Liver (tissue), 9 donors: Measurements from ENCODE around the gene TNC. TPM values are rescaled to one million over a fixed set of nuclear protein-coding genes. Genes with fewer than 3 reads are reported as not detected.

ENCODE experiments used
- DNase-seq: peaks from one replicate; pipeline ENCODE4 v3.0.0-alpha.2; 2017; ENCODE audit warnings: low spot score
- H3K27ac ChIP-seq, 2 donors: one replicate each; pipeline ENCODE4 v1.7.0; 2013; ENCODE audit warnings: inconsistent platforms in 2 of 2, low read length in 2 of 2, control low read depth in 1 of 2, low read depth in 1 of 2, mild to moderate bottlenecking in 1 of 2
- H3K27me3 ChIP-seq, 4 donors: one replicate each; pipeline versions ENCODE4 v1.6.1 to v1.7.0; 2013; ENCODE audit warnings: low read length in 3 of 4, inconsistent platforms in 1 of 4, mild to moderate bottlenecking in 1 of 4, moderate library complexity in 1 of 4; ENCODE audit not compliant: control insufficient read depth in 4 of 4, insufficient read depth in 4 of 4
- H3K36me3 ChIP-seq, 4 donors: one replicate each; pipeline versions ENCODE4 v1.6.1 to v1.7.0; 2013; ENCODE audit warnings: low read length in 3 of 4, mild to moderate bottlenecking in 3 of 4, low read depth in 1 of 4, moderate library complexity in 1 of 4; ENCODE audit not compliant: control insufficient read depth in 4 of 4, insufficient read depth in 3 of 4
- H3K4me1 ChIP-seq, 4 donors: one replicate each; pipeline versions ENCODE4 v1.6.1 to v1.7.0; 2013; ENCODE audit warnings: low read length in 3 of 4, mild to moderate bottlenecking in 3 of 4, moderate library complexity in 1 of 4; ENCODE audit not compliant: control insufficient read depth in 4 of 4, insufficient read depth in 4 of 4
- H3K4me3 ChIP-seq, 3 donors: one replicate each; pipeline versions ENCODE4 v1.6.1 to v1.7.0; 2013; ENCODE audit warnings: low read length in 3 of 3, control low read depth in 1 of 3, low read depth in 1 of 3, mild to moderate bottlenecking in 1 of 3
- H3K9ac ChIP-seq, 2 donors: one replicate each; pipeline ENCODE4 v1.7.0; 2013; ENCODE audit warnings: low read length in 2 of 2, mild to moderate bottlenecking in 2 of 2, moderate library complexity in 2 of 2, control low read depth in 1 of 2, low read depth in 1 of 2
- H3K9me3 ChIP-seq, 4 donors: one replicate each; pipeline versions ENCODE4 v1.6.1 to v1.7.0; 2013; ENCODE audit warnings: low read length in 3 of 4; ENCODE audit not compliant: control insufficient read depth in 4 of 4
- ATF3 ChIP-seq: IDR thresholded peaks from 2 replicates; pipeline ENCODE4 v1.6.1; 2016; ENCODE audit warnings: antibody characterized with exemption
- CTCF ChIP-seq: fragments of 150-350 bp; IDR thresholded peaks from 2 replicates; pipeline ENCODE4 v1.5.1; 2017; ENCODE audit warnings: improper control_type of control experiment, low read depth, low read length; ENCODE audit not compliant: missing input control
- EGR1 ChIP-seq, 2 donors: IDR thresholded peaks; 2 replicates each; pipeline ENCODE4 v1.6.1; 2016 to 2018; ENCODE audit warnings: antibody characterized with exemption in 2 of 2, low read depth in 2 of 2
- FOXA1 ChIP-seq: IDR thresholded peaks from 2 replicates; pipeline ENCODE4 v1.6.1; 2016; ENCODE audit warnings: antibody characterized with exemption
- FOXA2 ChIP-seq: IDR thresholded peaks from 2 replicates; pipeline ENCODE4 v1.6.1; 2016; ENCODE audit warnings: antibody characterized with exemption
- GABPA ChIP-seq, 2 donors: IDR thresholded peaks in 1 of 2; conservative IDR thresholded peaks in 1 of 2; 2 replicates each; pipeline ENCODE4 v1.6.1; 2016; ENCODE audit warnings: antibody characterized with exemption in 2 of 2, mild to moderate bottlenecking in 1 of 2, moderate library complexity in 1 of 2
- HNF4A ChIP-seq, 2 donors: conservative IDR thresholded peaks; 2 replicates each; pipeline ENCODE4 v1.6.1; 2016; ENCODE audit warnings: antibody characterized with exemption in 2 of 2, mild to moderate bottlenecking in 2 of 2
- HNF4G ChIP-seq: IDR thresholded peaks from 2 replicates; pipeline ENCODE4 v1.6.1; 2016; ENCODE audit warnings: antibody characterized with exemption
- JUND ChIP-seq, 2 donors: IDR thresholded peaks; 2 replicates each; pipeline ENCODE4 v1.6.1; 2016; ENCODE audit warnings: antibody characterized with exemption in 2 of 2
- MAX ChIP-seq: IDR thresholded peaks from 2 replicates; pipeline ENCODE4 v1.6.1; 2016; ENCODE audit warnings: antibody characterized with exemption
- NR2F2 ChIP-seq: IDR thresholded peaks from 2 replicates; pipeline ENCODE4 v1.6.1; 2016; ENCODE audit warnings: antibody characterized with exemption
- RAD21 ChIP-seq, 2 donors: IDR thresholded peaks; 2 replicates each; pipeline ENCODE4 v1.6.1; 2016; ENCODE audit warnings: antibody characterized with exemption in 2 of 2, mild to moderate bottlenecking in 2 of 2
- REST ChIP-seq: IDR thresholded peaks from 2 replicates; pipeline ENCODE4 v1.6.1; 2016; ENCODE audit warnings: antibody characterized with exemption, mild to moderate bottlenecking
- RXRA ChIP-seq, 2 donors: IDR thresholded peaks; 2 replicates each; pipeline ENCODE4 v1.6.1; 2017 to 2018; ENCODE audit warnings: antibody characterized with exemption in 2 of 2, mild to moderate bottlenecking in 1 of 2
- SP1 ChIP-seq: IDR thresholded peaks from 2 replicates; pipeline ENCODE4 v1.6.1; 2018; ENCODE audit warnings: antibody characterized with exemption, mild to moderate bottlenecking
- TAF1 ChIP-seq: conservative IDR thresholded peaks from 2 replicates; pipeline ENCODE4 v1.6.1; 2016; ENCODE audit warnings: antibody characterized with exemption, mild to moderate bottlenecking
- YY1 ChIP-seq: IDR thresholded peaks from 2 replicates; pipeline ENCODE4 v1.6.1; 2016; ENCODE audit warnings: antibody characterized with exemption, mild to moderate bottlenecking
- ZBTB33 ChIP-seq: IDR thresholded peaks from 2 replicates; pipeline ENCODE4 v1.6.1; 2016; ENCODE audit warnings: antibody characterized with exemption
- whole genome bisulfite sequencing: extraction: QIAGEN DNeasy Blood & Tissue Kit; methylation state at CpG from one replicate; pipeline ENCODE4 v1.1.7; 2013; 5-methylcytosine and 5-hydroxymethylcytosine counted together
- polyA plus RNA-seq, 2 donors: library from polyadenylated mRNA; stranded (reverse) in 1 of 2; unstranded in 1 of 2; fragments of 200-250 nt in 1 of 2; fragments of >200 nt in 1 of 2; fragmentation: Nextera tagmentation in 1 of 2; extraction: Ambion mirVana in 1 of 2; gene quantifications; one replicate each; pipeline versions ENCODE4 v1.2.1 to v1.2.3, GENCODE V29; 2013 to 2015
- total RNA-seq, 2 donors: library from RNA; depleted of rRNA; stranded (reverse); fragments of >200 nt; gene quantifications; one replicate each; pipeline ENCODE4 v1.2.3, GENCODE V29; 2014
- donor health status: healthy.
- donor health status: healthy.
- donor health status: healthy.
- donor health status: healthy.
- donor health status: healthy.

Gene TNC
- total and polyA plus RNA-seq, 4 donors, result 0.19 to 6.3 (median 1.8) TPM

GRCh38 chr9:115018547-115019435, 99.2 kb downstream of the TNC start:
- Histone ChIP-seq H3K4me3 (no peak overlapping the region), H3K27me3 (no peaks in the 10 kb centered on the region), H3K9me3 (no peaks in the 10 kb centered on the region), H3K36me3 (no peaks in the 10 kb centered on the region), H3K27ac (no peak overlapping the region), H3K4me1 (no peaks in the 10 kb centered on the region), H3K9ac (no peak overlapping the region)
- TF ChIP-seq YY1, result no peak
- TF ChIP-seq HNF4G, result no peak
- TF ChIP-seq RAD21 (IDR thresholded peaks at IDR 0.05), result no peak
- TF ChIP-seq FOXA2, result no peak
- TF ChIP-seq TAF1, result no peak
- no peak for TF ChIP-seq REST
- TF ChIP-seq NR2F2, result no peak
- TF ChIP-seq HNF4A (conservative IDR thresholded peaks at IDR 0.05), result no peak
- TF ChIP-seq JUND (IDR thresholded peaks at IDR 0.05), result no peak
- TF ChIP-seq SP1, result no peak
- no peak for TF ChIP-seq ZBTB33
- TF ChIP-seq GABPA (IDR thresholded peaks at IDR 0.05 in 1 of 2, conservative IDR thresholded peaks at IDR 0.05 in 1 of 2), result no peak
- no peak for TF ChIP-seq RXRA (IDR thresholded peaks at IDR 0.05)
- TF ChIP-seq FOXA1, result no peak
- TF ChIP-seq CTCF, result no peak
- TF ChIP-seq ATF3, result no peak
- TF ChIP-seq EGR1 (IDR thresholded peaks at IDR 0.05; ENCODE audit: low read depth in 2 of 2), result no peak
- TF ChIP-seq MAX, result no peak
- WGBS, result 80% methylated on average over 8 of the region's 8 CpGs
- no peak for DNase-seq
